ENCODE data around the gene AGR2.

AGR2 gene

DNA sequence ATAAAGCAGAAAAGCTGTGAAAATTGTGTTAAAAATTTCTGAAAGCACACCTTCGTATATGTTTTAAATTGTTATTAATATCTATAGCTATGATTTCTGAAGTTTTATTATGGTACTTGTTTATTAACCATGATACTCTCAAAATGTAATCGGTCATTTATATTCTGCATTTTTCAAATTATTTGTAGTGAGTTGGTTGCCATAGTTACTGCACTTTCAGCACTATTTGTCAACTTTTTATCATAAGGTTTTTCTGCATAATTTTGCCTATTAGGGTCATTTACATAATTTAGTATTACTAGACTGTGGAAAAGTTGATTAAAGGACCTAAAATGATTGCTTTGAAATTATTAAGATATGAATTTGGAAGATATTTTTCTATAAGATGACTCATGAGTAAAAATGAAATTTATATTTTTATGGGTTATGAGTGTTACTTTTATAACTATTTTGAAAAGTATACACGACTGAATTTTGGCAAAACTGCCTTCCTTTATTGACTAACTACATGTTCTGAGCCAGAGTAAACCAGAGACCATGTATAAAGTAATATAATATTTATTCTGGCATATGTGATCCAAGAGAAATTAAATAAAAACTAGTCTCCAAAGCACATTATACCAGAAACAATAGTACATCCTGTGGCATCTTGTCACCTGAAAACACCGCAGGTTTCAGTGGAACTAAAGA is 7.9 kb upstream of the AGR2 start:
- DNase-seq (ENCODE audit: low read depth) = no peak

GRCh38 chr7:16811551-16811950 is 6.8 kb upstream of the AGR2 start:
- DNase-seq (ENCODE audit: low read depth) = peak; percentile 31

- no peak for DNase-seq (ENCODE audit: low read depth)
These were observed 5.8 kb upstream of the AGR2 start for GRCh38 chr7:16810573-16810972.

- no peak for DNase-seq (ENCODE audit: low read depth)
These were observed 5.3 kb upstream of the AGR2 start for GRCh38 chr7:16810112-16810511.

GRCh38 chr7:16805441-16805840 is 642 bp upstream of the AGR2 start:
- DNase-seq (ENCODE audit: low read depth) = no peak

GRCh38 chr7:16803881-16804673 is 722 bp downstream of the AGR2 start:
- no peak for DNase-seq (ENCODE audit: low read depth)

GRCh38 chr7:16803125-16803524 is 1.7 kb downstream of the AGR2 start:
- no peak for DNase-seq (ENCODE audit: low read depth)

GRCh38 chr7:16801579-16801978 is 3.2 kb downstream of the AGR2 start:
- DNase-seq (ENCODE audit: low read depth) = no peak

GRCh38 chr7:16801111-16801542 is 3.7 kb downstream of the AGR2 start:
- peak; percentile 31 for DNase-seq (ENCODE audit: low read depth)

DNA sequence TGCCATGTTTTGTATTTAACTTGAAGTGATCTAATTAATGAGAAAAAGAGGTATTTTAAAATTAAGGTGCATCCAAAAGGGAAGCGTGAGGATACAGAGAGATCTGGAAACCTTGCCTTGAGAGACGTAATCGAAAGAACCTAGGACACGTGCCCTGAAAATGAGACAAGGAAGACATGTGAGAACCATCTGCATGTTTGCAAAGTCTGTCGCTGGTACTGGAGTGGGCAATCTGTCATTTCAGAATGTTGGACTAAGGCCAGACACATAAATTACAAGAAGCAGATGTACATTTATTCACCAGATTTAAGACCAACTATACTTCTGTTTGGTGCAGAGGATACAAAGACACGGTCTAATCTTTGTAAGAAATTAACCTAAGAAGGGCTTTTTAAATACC is 9.2 kb downstream of the AGR2 start:
- DNase-seq (ENCODE audit: low read depth) = no peak

GRCh38 chr7:16794986-16795385 is 9.8 kb downstream of the AGR2 start:
- DNase-seq (ENCODE audit: low read depth) = no peak

GRCh38 chr7:16791905-16792698 is 12.7 kb downstream of the AGR2 start:
- no peak for DNase-seq (ENCODE audit: low read depth)

DNA sequence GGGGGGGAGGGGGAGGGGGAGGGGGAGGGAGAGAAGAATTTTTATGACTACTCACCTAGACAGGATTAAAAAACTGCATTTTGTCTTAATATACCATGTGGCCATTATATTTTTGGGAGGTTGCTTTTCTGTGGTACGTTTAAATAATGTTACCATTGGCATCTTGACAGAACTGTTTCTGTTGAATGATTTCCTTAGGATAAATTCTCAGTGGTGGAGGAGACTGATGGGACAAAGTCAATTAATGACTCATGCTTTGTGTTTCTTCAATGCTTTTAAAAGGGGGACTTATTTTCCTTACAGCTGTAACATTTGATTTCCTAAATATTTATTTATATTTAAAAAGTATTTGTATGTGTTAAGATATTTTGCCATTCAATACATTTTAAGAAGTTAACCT is 13.7 kb downstream of the AGR2 start:
- DNase-seq (ENCODE audit: low read depth) = no peak

GRCh38 chr7:16787127-16787526 is 17.7 kb downstream of the AGR2 start:
- no peak for DNase-seq (ENCODE audit: low read depth)

DNA sequence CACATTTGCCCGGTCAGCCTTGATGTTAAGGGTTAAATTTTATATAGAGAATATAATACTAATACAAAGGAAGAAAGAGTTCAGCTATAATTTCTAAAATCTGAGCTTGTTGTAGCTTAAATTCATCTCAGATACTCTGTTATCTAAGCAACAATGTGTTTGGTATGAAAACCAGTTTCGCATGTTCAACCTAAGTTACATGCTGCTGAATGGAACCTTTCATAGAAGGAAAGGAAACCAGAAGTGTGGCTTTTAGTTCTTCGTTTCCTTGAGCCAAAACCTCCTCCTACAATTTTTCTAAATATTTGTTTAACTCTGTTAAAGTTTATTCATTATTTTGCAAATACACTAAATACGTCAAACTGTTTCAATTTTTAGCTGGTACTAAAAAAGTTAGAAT is 18.5 kb downstream of the AGR2 start:
- no peak for DNase-seq (ENCODE audit: low read depth)

- DNase-seq (ENCODE audit: low read depth) = no peak
These were observed 19.0 kb downstream of the AGR2 start for GRCh38 chr7:16785846-16786245.

- no peak for DNase-seq (ENCODE audit: low read depth)
These were observed 19.5 kb downstream of the AGR2 start for GRCh38 chr7:16785321-16785720.

DNA sequence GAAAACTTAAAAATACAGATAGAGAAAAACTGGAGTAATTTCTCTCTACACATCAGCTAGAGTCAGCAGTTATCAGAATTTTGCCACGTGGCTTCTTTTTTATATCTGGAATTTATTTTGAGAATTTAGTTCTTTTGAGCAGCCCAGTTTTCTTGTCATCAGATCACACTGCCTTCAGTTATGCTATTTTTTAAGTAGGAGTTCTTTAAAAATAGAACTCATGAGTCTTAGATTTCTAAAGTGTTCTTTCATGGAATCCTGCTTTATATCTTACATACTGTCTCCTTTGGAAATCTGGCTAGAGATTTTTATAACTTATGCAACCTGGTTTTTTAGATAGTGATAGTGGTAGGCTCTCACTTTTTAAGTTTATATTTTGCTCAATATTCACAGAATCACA is 24.2 kb downstream of the AGR2 start:
- DNase-seq (ENCODE audit: low read depth) = no peak

GRCh38 chr7:16779051-16779450 is 25.7 kb downstream of the AGR2 start:
- DNase-seq (ENCODE audit: low read depth) = no peak

GRCh38 chr7:16778476-16778875 is 26.3 kb downstream of the AGR2 start:
- DNase-seq (ENCODE audit: low read depth) = no peak

- no peak for DNase-seq (ENCODE audit: low read depth)
These were observed 28.7 kb downstream of the AGR2 start for GRCh38 chr7:16776053-16776452.

DNA sequence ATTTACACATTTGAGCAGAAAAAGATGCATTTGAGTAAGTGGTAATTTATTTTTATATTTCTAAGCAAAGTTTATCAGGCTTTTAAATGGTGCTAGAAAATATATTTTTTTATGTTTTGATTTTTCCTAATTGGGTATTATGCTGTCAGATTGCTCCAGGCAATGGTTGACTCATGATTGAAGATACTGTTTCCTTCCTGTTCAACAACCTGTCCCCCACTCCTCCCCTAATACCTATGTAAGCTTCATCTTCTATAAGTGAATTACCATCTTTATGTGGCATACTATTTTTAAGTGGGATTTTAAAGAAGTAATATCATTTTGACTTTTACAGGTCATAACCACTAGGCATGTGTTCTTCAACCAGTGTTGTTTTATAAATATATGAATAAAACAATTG is 29.8 kb downstream of the AGR2 start:
- no peak for DNase-seq (ENCODE audit: low read depth)

DNA sequence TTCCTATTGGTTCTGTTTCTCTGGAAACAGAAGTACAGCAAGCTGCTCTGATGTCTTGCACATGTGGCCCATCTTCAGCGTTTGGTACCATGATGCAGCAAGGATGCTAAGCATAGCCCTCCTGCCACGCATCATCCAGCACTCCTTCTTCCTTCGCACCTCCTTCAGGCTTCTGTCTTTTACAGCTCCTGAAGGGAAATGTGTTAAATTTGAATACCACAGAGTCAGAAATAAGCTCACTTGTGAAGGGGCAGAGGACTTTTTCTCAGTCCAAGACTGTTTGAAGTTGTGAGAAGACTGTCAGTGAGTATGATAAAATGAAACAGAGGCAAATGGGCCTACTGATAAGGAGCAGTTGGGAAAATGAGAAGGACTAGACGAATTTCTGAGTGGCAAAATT is 30.5 kb downstream of the AGR2 start:
- DNase-seq (ENCODE audit: low read depth) = no peak
